GM12873 (cell line): ENCODE measurements around the gene SHF.

Experiments used
- TF ChIP-seq, protein P1 (sequence below): IDR thresholded peaks from 2 replicates; pipeline ENCODE4 v1.5.1; 2012; ENCODE audit warnings: low read depth, mild to moderate bottlenecking, moderate library complexity, low read length, control low read depth; ENCODE audit not compliant: insufficient read depth; ENCODE audit errors: missing control alignments

Gene SHF

DNA sequence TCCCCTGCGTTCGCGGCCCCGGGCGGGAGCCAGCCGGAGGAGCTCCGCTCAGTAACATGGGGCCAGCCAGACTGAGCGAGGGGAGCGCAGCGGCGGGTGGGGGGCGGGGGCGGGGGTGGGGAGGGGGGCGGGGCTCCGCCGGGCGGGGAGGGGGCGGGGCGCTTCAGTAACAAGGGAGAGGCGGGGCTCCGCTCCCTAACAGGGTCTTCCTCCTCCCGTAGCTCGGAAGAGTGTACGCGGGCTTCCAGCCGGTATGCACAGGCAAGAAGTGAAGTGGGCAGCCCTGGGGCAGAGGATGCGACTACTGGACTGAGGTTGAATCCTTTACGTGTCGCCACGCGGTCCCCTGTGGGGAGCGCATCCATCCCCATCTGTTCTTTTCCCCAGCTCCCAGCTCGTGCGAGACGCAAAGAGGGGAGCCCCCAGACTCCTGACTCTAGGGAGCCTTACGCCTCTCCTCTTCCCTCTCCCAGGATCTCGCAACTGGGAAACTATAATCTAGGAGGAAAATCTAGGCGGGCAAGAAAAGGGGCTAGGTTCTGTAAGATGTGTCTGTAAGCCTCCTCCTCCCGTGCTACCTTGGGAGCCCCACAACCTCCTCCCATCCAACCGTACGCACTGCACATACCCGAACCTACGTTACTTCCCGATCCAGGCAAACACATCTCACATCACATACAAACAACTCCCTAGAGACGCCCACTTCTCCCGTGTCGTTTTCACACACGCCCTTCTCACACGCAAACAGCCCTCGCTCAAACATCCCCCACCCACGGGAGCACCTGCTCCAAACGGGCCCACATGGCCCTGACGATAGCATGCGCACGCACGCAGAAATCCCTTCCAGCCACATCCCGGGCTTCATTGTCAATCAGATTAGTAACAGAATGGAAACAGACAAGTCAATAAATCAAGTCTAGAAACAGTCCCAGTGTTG is at the start of gene SHF:
Gene SHF, minus strand, starts transcription at position 73 of the 937 bp plus-strand sequence. Its CDS starts 15 bp downstream, at position 58.
- TF ChIP-seq, protein P1, sequence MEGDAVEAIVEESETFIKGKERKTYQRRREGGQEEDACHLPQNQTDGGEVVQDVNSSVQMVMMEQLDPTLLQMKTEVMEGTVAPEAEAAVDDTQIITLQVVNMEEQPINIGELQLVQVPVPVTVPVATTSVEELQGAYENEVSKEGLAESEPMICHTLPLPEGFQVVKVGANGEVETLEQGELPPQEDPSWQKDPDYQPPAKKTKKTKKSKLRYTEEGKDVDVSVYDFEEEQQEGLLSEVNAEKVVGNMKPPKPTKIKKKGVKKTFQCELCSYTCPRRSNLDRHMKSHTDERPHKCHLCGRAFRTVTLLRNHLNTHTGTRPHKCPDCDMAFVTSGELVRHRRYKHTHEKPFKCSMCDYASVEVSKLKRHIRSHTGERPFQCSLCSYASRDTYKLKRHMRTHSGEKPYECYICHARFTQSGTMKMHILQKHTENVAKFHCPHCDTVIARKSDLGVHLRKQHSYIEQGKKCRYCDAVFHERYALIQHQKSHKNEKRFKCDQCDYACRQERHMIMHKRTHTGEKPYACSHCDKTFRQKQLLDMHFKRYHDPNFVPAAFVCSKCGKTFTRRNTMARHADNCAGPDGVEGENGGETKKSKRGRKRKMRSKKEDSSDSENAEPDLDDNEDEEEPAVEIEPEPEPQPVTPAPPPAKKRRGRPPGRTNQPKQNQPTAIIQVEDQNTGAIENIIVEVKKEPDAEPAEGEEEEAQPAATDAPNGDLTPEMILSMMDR, result no peak

DNA sequence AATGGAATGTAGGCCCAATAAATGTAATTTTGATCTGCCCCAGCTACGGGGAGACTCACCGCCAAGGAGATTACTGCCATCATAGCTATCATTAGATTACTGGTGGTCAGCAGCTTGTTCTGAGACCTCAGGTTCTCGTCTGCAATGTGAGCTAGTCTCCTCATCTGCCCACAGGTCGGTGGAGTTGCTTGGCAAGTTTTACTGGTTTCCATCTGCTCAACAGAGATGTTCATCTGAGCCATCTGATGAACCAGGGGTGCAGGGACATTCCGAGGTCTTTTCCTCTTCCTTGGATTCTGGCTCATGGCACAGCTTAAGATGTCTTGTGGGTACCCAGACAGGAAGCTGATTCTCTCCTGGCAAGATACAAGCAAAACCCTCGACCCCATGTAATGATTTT is 49.0 kb upstream of the SHF start:
- TF ChIP-seq, protein P1, result peak; percentile 8

DNA sequence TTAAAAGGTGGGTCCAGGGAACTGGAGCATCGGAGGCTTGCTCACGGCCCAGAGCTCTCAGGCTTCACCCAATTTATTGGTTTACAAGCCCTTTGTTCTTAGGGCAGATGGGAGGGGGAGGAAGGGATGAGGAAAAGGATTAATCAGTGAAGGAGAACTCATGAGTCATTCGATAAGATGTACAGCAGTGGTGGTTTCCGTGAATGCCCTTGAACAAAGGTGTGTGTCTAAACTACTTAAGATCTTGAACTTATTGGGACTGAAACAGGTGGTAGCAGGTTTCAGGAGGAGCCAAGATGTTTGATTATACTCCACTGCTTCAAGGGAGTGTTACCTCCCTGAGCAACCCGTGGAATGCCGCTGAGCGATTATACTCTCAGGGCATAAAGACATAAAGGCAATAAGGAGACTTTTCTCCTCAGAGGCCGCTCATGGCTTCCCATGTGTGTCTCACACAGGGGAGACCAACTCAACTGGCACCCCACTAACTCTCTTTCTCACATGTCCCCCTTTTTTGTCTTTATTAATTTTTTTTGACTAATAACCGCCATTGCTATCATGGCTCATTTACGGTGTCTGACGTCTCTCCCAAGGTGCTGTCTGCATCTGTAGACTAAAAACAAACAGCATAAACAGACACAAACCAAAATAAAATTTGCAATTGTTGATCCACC is 46.9 kb upstream of the SHF start:
- TF ChIP-seq, protein P1, result no peak

GRCh38 chr15:45231864-45232562 is 44.2 kb upstream of the SHF start:
- TF ChIP-seq, protein P1, result no peak

- TF ChIP-seq, protein P1, result no peak
These were observed 43.4 kb upstream of the SHF start for GRCh38 chr15:45231132-45231531.

DNA sequence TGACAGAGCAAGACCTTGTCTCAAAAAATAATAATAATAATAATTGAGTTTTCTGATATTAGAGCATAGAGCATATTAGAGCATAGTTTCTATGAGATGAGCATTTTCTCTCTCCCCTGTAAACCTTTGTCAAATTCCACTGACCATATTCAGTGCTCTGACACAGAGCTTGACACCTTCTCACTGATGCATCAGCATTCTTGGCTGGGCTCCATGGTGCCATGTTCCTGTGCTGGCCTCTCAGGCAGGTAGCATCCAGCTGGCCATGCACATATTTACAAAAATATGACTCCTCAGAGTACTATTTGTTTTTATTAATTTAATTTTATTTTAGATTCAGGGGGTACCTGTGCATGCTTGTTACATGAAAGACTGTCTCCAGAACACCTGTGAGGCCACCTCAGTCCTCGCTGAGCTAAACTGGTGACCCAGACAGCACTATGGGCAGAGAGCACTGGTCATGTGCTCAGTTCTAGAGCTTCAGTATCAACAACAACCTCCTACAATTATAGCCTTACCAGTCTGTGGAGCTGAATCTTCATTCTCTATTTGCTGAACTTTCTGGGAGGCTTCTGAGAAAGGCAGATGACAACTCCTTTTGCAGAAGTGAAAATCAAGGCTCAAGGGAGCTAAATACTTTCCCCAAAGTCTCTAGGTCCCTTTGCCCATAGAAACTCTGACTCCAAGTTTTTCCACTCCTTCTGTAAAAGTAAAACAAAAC is 42.6 kb upstream of the SHF start:
- TF ChIP-seq, protein P1, result no peak
